ENCODE results near the gene VSIR. TPM values are rescaled to one million over a fixed set of nuclear protein-coding genes. Genes with fewer than 3 reads are reported as not detected.

The VSIR gene
- total and polyA plus RNA-seq, 2 donors (not counting 1 experiment from before 2014, with no cell fraction given), result 40.5 to 61.2 TPM

Small RNA genes lying within 50 kb of the gene (small RNA-seq; reads per million reads assigned to genes)
- not detected for gene MIR7152 (ENCODE audit: insufficient read length, low read depth, low replicate concordance)

Other genes with a start within 250 kb of the VSIR start
- gene C10orf105, start 53.7 kb downstream of the VSIR start, total RNA-seq, result not detected in 2 replicates
- 0.03 and 0.12 TPM in 2 replicates for gene C10orf105, start 53.7 kb downstream of the VSIR start, polyA plus RNA-seq
- gene PSAP, start 77.7 kb upstream of the VSIR start, total RNA-seq, result 509 and 536 TPM in 2 replicates
- 188 and 206 TPM in 2 replicates for gene PSAP, start 77.7 kb upstream of the VSIR start, polyA plus RNA-seq
- not detected in 2 replicates for gene CHST3, start 190.9 kb upstream of the VSIR start, total RNA-seq
- gene CHST3, start 190.9 kb upstream of the VSIR start, polyA plus RNA-seq, result 0.01 and 0.06 TPM in 2 replicates